GM18519 (cell line): ENCODE data around the gene MRAP2.
"Not testable (repeated sequence)": the region's sequence is repeated elsewhere in the genome, so short reads cannot be mapped to it uniquely, and the experiment has no call there.

Source experiments
- ATAC-seq: cut with Tn5 transposase; IDR thresholded peaks from one replicate; pipeline ENCODE4 v1.9.1; 2021; ENCODE audit warnings: mild to moderate bottlenecking, moderate library complexity; ENCODE audit not compliant: unreplicated experiment, low FRiP score

The MRAP2 gene

DNA sequence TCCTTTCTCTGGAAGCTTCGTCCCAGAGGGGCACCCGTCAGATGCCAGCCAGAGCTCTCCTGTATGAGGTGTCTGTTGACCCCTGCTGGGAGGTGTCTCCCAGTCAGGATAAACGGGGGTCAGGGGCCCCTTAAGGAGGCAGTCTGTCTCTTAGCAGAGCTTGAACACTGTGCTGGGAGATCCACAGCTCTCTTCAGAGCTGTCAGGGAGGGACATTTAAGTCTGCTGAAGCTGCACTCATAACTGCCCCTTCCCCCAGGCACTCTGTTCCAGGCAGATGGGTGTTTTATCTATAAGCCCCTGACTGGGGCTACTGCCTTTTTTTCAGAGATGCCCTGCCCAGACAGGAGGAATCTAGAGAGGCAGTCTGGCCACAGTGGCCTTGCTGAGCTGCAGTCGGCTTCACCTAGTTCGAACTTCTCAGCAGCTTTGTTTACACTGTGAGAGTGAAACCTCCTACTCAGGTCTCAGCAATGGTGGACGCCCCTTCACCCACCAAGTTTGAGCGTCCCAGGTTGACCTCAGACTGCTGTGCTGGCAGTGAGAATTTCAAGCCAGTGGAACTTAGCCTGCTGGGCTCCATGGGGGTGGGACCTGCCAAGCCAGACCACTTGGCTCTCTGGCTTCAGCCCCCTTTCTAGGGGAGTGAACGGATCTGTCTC is 81.5 kb downstream of the MRAP2 start:
- ATAC-seq, result not testable (repeated sequence)

DNA sequence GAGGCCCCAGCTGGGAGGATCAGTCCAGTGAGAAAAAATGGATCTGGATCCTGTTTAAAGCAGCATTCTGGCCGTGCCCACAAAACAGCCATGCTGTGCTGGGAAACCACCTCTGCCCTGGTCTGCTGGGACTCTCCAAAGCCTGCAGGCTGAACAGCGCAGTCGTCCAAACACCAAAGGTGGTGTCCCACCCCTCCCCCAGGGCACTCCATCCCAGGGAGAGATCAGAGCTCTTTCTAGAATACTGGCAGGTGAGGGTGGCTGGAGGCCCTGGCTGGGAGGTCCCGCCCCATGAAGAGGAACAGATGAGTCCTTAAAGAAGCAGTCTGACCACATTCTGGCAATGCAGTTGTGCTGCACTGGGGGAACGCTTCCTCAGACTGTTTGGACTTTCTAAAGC is 84.6 kb downstream of the MRAP2 start:
- ATAC-seq, result no peak

GRCh38 chr6:84119277-84119676 is 85.7 kb downstream of the MRAP2 start:
- ATAC-seq, result no peak

GRCh38 chr6:84123186-84123585 is 89.6 kb downstream of the MRAP2 start:
- peak; percentile 74 for ATAC-seq

- not testable (repeated sequence) for ATAC-seq
Measured at GRCh38 chr6:84129588-84129987, 96.0 kb downstream of the MRAP2 start.

DNA sequence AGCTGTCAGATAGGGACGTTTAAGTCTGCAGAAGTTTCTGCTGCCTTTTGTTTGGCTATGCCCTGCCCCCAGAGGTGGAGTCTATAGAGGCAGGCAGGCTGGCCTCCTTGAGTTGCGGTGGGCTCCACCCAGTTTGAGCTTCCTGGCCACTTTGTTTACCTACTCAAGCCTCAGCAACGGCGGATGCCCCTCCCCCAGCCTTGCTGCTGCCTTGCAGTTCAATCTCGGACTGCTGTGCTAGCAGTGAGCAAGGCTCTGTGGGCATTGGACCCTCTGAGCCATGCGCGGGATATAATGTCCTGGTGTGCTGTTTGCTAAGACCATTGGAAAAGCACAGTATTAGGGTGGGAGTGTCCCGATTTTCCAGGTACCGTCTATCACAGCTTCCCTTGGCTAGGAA is 99.8 kb downstream of the MRAP2 start:
- not testable (repeated sequence) for ATAC-seq

DNA sequence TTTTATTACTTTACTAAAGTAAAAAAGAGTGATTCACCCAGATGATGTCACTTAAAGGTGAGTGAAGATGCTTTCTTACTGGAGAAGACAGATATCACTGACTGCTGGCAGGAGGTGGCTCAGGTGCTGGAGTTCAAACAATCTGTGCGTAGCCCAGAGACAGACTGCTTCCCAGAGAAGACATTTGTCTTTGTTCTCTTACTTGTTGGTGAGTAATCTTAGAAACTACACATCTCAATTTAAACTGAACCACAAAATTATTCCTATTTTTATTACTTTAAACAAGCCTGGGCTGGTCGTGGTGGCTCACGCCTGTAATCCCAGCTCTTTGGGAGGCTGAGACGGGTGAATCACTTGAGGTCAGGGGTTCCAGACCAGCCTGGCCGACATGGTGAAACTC is 101.7 kb downstream of the MRAP2 start:
- ATAC-seq, result no peak

DNA sequence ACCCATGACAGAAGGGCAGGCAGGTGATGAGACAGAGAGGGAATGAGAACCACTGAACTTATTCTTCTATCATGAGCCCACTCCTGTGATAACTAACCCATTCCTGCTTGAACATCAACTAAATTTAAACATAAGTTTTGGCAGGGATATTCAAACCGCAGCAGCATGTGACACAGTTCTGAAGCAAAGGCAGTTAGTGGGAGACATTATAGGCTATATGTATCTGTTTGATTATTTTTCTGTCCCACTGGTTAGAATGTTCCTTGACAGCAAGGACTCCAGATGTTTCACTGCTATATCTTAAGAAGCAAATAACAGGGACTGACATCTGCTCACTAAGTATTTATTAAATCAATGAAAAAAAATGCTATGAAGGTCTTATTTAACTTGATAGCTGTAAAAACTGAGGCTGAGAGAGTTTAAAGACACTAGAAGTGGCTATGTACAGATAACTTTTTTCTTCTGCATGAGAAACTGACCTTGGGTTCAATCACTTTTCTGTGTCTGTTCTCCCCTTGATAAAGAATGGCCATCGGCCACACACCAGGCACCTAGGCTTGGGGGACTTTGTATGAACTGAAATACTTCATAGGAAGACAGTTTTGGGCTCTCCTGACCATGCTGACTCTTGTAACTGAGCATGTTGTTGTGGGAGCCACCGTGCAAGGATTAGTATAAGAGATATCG is 102.9 kb downstream of the MRAP2 start:
- ATAC-seq, result no peak

GRCh38 chr6:84137051-84137375 is 103.4 kb downstream of the MRAP2 start:
- ATAC-seq, result no peak

DNA sequence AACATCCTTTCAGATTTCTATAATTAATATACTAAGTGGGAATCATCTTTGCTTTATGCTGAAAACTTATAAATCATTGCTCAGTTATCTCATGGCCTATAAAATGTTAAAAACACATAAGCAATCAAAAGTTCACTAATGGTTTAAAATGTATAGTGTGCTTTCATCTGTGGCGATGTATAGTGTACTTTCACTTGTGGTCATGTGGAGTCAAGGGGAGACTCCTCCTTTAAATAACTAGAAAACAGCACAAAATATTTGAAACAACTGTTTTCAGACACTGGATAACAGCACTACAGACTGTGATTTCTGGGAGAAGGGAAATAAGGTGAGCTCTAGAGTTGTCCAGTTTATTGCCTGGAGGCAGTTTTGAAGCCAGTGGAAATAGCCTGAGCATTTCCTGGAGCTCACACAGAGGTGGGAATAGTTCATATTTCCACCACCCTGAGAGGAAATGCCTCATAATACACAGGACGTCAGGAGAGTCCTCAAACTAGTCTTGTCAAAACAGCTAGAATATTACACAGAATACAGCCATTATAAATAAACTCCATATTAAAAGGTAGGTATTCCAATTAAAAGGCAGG is 104.5 kb downstream of the MRAP2 start:
- ATAC-seq, result no peak

DNA sequence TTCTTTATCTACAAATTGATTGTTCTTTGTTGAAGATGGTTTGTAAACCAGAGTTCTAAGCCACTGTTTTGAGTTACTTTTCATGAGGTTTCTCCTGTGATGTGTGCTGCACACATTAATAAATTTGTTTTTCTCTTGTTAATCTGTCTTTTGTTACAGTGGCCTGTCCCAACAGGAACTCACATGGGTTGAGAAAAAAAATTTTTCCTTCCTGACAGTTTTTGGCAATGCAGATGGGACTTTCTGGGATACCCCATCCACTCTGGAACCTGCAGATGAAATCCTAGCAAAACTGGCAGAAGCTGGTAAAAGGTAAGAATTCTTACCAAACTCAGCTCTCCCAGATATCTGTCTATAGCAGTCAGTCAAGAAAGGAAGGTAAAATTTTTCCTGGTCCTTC is 105.7 kb downstream of the MRAP2 start:
- ATAC-seq, result no peak
